SK-N-SH (cell line): ENCODE measurements around the gene TACR2.

Source experiments
- CTCF ChIP-seq: fragments of 200-600 bp; sonication (generic); IDR thresholded peaks from 2 replicates; pipeline ENCODE4 v1.6.1; 2017; ENCODE audit warnings: antibody characterized with exemption, mild to moderate bottlenecking, moderate library complexity
- USF2 ChIP-seq: fragments of 150-350 bp; IDR thresholded peaks from 2 replicates; pipeline ENCODE4 v1.6.1; 2017; ENCODE audit warnings: antibody characterized with exemption, low read length, low read depth, borderline replicate concordance

GRCh38 chr10:69416695-69417094 lies at the start of gene TACR2:
- TF ChIP-seq USF2 = no peak
- TF ChIP-seq CTCF = no peak
